Skin of body (tissue), 2 donors: ENCODE data around the gene CNOT3. TPM values are rescaled to one million over a fixed set of nuclear protein-coding genes. Genes with fewer than 3 reads are reported as not detected.
A peak's percentile ranks its signal among the peaks of the same experiment; 100 is the strongest.

ENCODE experiments used
- DNase-seq: peaks from one replicate; lab custom pipeline; 2025; lab: John Stamatoyannopoulos, UW
- total RNA-seq: library from RNA; depleted of rRNA; stranded (reverse); fragments of >200 nt; gene quantifications from one replicate; pipeline ENCODE4 v1.2.3, GENCODE V29; 2014

Gene CNOT3
- total RNA-seq, 1 donor from 2014 or later: 11.5 TPM

DNA sequence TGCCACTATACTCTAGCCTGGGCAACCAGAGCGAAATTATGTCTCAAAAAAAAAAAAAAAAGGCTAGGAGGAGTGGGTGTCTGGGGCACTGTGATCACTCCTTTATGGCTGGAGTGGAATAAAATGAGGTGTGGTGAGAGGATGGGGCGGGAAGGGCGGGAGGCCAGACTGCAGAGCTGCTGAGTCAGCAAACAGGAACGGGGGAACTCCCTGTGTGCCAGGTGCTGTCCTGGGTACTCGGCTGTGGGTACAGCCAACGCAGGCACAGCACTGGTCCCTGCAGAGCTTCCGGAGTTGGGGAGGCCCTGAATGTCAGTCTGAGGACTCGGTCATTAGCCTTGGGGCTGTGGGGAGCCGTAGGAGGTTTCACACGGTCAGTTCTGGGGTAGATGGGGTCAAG lies 16.3 kb upstream of the CNOT3 start:
- no peak for DNase-seq

DNA sequence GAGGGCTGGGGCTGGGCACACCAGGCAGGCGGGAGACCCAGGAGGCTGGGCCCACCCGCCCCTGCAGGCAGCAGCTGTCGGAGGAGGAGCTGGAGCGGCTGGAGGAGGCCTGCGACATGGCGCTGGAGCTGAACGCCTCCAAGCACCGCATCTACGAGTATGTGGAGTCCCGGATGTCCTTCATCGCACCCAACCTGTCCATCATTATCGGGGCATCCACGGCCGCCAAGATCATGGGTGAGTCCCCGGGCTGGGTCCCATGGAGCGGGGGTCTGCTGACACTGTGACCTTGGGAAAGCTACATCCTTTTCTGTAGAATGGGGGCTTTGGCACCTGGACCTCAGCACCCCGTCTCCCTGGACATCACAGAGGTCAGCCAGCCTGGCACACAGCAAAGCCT lies 13.9 kb upstream of the CNOT3 start:
- DNase-seq: no peak

DNA sequence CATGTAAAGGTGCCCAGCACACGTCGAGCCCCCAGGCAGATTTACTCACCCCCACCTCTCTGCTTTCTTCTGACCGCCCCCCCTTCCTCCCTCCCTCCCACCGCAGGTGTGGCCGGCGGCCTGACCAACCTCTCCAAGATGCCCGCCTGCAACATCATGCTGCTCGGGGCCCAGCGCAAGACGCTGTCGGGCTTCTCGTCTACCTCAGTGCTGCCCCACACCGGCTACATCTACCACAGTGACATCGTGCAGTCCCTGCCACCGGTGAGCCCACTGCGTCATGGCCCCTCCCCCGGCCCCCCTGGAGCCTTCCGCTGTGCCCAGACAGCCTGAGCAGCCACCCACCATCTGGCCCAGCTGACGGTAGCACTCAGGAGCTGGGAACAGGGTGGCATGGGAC lies 13.2 kb upstream of the CNOT3 start:
- DNase-seq: no peak

DNA sequence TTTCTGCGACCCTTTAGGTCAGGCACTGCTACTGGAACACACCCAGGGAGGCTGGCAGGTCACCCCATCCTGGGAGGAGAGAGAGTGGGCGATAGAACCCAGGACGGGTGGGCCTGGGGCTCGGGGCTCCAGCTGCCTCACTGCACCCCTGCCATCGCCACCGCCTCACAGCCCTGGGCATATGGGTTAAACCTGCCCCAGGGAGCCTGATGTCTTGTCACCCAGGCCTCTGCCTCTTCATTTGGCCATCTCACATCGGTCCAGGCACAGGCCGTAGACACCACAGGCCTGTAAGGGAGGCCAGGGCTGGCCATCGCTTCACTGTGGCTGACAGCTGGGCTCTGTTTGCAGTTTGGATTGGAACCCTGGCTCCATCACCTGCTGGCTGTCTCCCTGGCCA lies 11.8 kb upstream of the CNOT3 start:
- DNase-seq: no peak

DNA sequence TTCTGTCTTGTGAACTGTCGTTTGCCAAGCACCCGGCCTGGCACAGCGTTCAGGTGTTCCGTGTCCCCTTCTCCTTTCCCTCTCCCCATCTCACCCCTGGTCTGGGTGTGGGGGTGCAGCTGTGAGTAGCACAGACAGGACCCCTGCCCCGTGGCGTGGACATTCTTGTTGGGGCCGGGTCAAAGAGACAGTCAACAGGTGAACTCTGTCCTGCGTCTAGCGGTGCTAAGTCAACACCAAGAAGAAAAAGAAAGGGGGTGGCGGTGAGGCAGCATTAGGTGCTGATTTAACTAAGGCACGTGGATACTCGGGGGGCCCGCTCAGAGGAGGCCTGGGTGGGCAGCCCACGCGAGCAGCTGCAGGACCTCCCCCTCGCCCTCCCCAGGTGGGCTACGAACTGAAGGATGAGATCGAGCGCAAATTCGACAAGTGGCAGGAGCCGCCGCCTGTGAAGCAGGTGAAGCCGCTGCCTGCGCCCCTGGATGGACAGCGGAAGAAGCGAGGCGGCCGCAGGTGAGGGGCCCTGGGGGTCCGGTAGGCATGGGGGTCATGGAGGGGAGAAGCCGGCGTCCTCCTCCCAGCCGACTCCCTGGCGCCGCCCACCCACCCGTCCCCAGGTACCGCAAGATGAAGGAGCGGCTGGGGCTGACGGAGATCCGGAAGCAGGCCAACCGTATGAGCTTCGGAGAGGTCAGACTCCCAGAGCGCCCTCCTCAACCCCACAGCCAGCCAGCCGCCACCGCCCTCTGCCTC lies 9.7 kb upstream of the CNOT3 start:
- no peak for DNase-seq

DNA sequence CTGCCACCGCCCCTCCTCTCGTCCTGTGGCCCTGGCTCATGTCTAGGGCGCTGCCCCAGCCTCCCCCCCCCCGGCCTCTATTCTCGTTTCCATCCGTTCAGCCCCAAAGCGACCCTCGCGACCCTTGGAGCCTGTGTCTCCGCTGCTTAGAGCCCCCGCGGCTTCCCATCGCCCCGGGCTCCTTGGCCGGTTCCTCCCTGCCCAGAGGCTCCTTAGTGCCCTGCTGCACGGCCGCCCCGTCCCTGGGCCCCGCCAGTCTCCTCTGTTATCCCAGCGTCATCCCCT lies 9.2 kb upstream of the CNOT3 start:
- DNase-seq: no peak

DNA sequence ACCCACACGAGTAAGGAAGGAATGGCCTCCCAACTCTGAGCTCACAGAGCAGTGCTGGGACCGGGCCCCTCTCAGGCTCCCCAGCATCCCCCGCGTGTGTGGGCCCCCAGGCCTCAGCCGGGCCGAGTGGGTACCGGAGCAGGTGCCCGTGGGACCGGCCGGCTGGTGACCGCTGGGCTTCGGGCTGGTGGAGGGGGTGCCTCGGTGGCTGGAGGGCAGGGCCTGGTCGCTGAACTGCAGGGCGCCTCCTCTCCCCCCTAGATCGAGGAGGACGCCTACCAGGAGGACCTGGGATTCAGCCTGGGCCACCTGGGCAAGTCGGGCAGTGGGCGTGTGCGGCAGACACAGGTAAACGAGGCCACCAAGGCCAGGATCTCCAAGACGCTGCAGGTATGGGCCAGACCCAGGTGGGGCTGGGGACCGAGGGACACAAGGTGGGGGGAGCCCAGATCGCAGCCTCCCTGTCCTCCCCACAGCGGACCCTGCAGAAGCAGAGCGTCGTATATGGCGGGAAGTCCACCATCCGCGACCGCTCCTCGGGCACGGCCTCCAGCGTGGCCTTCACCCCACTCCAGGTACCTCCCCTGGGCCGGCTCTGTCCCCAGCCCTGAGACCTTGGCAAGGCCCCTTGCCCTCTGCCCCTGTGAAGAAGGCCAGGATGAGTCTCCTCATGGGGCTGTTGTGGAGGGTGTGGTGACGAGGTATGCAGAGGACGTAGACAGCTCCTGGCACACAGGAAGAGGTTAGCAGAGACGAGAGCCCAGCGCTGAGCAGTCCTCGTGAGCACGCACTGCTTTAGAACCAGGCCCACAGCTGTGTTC lies 8.6 kb upstream of the CNOT3 start:
- no peak for DNase-seq

DNA sequence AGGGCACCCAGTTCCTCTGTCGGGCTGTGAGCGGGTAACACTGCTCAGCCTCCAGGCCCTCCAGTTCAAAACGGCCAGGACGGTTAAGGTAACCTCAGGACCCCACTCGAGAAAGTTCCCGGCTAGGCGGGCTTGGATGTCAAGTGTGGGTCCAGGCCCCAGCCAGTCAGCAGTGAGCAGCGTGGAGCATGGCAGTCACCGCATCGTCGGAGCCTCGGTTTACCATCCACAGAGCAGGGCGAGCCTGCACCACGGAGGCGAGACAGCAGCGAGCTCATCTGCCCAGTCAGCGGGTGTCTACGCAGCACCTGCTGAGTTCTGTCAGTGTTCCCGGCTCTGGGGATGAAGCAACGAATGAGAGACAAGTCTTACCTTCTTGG lies 8.0 kb upstream of the CNOT3 start:
- DNase-seq: no peak

DNA sequence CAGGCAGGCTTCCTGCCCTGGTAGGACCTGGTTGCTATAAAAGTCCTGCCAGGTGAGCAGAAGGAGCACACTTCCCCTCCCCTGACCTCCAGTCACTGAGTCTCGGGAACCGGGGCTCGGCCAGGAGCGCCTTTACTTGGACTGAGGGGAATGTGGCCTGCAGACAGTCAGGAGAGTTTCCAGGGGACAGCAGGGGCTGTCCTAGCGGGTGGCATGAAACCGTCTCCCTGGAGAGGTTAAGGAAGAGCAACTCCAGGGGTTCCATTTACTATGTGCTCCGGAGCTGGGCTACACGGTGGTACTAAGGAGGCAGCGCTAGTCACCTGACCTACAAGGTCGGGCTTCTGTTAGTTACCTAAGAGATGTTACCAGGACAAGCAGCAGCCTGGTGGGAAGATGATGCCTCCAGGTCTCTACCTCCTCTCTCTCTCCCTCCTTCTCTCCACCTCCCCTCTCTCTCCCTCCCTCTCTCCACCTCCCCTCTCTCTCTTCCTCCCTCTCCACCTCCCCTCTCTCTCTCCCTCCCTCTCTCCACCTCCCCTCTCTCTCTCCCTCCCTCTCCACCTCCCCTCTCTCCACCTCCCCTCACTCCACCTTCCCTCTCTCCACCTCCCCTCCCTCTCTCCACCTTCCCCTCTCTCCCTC lies 4.1 kb upstream of the CNOT3 start:
- peak; percentile 81 for DNase-seq

DNA sequence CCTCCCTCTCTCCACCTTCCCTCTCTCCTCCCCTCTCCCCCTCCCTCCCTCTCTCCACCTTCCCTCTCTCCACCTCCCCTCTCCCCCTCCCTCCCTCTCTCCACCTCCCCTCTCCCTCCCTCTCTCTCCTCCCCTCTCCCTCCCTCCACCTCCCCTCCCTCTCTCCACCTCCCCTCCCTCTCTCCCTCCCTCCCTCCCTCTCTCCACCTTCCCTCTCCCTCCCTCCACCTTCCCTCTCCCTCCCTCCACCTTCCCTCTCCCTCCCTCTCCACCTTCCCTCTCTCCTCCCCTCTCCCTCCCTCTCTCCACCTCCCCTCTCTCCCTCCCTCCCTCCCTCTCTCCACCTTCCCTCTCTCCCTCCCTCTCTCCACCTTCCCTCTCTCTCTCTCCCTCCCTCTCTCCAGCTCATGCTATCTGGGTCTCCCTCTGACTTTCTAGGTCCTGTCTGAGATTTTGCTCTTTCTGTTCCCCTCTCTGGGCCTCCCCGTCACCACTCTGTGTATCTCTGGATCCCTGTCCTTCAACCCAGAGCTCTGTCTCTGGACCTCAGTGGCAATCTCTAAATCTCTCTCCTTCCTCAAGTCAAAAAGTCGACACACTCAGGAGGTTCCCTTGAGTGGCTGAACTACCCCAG lies 3.5 kb upstream of the CNOT3 start:
- DNase-seq: no peak

DNA sequence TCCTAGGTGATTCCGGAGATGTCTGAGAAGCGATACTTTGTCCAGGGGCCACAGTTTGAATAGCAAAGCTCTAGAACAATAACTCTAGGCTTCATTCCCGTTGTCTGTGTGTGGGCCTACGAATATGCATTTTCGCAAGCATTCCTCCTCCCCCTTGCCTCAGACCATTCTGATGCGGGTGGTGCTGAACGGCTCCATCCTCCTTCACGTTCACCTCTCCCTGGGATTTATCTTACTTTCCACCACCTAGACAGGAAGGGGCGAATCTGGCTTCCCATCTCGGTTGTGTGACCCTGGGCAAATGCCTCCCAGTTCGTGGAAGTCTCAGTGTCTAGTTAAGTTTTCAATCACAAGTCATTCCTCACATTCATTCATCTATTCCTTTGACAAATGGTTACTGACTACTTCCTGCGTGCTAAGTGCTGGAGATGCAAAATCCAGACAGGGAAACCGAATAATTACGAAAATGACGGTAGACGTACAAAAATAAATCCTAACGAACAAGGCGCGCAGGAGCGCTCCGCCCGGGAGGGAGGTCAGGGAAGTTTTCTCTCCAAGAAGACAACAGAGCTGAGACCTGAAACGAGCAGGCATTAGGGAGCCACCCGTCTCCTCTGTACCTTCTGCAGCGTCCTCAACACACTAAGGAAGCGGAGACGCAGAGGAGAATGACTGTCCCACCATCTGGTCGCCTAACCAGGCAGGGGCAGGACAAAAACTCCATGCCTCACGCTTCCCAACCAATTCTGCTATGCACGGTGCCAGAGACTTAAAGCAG lies 1.3 kb upstream of the CNOT3 start:
- DNase-seq: no peak

DNA sequence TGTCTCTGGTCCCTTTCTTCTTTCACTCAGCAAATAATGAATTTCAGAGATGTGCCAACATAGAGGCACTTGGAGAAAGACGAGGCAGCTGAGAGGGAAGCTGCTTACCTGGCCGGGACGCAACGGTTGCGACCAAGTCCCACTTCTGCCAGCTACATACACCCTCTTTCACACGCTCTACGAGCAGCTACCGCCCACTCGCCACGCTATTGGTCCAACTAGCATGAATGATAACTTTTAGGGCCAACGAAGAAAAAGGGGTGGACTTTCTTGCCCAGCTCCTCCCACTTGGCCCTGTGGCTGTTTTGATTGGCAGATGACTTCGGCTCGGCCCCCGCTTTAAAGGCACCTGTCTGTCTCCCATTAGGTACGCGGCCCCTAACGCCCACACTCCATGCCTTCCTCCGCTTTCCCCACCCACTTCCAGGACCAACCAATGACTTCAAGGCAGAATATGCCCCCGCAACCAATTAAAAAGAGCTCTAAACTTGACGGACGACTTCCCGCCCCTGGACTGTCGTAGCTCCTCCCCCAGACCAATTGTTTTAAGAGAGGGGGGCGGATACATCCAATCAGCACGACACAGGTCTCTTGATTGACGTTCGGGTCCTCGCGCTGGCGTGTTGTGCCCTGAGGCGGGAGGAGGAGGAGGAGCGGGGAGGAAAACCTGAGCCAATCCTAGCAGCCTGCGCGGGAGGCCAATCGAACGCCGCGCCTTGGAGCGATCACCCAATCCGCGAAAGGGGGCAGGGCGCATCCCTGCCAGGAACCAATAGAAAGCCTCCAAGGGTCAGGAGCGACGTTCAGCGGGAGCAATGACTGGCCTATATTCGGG lies 481 bp upstream of the CNOT3 start:
- DNase-seq: peak; percentile 100

DNA sequence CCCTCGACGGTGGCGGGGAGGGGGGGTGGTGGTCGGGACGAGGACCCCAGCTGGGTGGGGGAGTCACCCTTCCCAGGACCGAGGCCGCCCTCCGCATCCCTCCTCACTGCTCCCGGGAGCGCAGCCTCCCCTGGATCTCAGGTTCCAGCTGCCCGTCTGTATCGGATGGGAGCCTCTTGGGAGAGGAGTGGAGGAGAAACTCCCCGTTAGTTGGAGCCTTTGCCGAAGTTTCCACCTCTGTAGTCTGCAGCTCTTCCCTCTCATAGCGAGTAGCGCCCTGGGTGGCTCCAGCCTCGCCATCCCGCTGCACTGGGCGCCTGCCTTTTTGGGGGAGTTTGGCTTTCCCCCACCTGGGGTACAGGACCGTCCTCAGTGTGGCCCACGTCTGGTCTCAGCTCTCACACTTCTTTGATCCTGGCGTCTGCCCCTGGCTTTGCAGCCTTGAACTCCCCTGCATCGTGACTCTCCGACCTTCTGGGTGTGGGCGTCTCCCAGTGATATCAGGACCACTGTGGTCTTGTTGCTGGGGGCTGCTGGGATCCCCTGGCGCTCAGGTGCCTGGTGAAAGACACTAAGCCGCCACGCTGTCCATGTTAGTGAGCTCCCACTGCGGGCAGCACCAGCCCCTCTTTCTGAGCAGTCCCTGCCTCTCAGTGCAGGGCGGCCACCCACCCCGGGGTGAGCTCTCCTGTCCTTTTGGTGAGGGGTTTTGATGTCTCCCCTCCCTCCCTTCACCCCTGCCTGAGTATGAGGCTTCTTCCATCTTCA lies 1.1 kb downstream of the CNOT3 start:
- DNase-seq: no peak

DNA sequence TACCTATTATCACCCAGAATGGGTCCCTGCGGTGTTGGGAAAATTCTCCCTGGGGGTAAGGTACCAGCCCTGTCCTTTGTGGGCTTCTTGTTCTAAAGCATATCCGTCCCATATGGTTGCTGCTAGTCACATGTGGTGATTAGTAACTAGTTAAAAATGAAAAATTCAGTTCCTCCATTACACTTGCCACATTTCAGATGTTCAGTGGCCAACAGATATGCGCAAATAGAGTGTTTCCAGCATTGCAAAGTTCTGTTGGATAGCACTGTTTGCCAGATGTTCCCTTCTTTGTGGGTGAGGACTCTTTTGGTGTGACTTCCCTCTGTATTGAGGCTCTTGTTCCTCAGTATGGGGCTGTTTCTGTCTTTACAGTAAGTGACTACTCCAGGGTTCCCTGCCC lies 3.8 kb downstream of the CNOT3 start:
- DNase-seq: peak; percentile 85

DNA sequence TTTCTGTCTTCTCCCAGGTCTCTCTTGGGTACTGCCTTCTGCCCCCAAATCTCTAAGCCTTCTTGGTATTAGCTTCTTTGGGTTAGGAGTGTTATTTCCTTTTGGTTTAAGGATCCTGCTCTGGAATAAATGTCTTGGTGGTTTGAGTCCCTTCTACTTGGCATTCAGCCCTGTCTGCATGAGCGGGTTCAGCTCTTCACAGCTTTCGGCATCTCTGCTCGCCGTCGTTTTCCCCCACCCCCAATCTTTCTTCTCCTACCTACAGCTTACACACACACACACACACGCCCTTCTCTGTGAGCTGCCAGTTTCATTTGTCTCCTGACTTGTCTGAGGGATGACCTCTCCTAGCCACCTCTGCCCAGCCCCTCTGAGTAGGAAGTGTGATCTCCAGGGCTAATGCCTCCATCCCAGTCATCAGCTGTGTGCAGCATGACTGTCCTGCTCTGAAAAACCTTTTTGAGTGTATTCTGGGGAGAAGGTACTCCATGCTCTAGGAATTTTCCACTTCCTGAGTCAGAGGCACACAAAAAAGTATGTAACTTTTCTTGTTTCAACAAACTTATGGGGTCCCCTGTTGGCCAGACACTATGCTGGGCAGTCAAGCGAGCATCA lies 4.7 kb downstream of the CNOT3 start:
- no peak for DNase-seq

DNA sequence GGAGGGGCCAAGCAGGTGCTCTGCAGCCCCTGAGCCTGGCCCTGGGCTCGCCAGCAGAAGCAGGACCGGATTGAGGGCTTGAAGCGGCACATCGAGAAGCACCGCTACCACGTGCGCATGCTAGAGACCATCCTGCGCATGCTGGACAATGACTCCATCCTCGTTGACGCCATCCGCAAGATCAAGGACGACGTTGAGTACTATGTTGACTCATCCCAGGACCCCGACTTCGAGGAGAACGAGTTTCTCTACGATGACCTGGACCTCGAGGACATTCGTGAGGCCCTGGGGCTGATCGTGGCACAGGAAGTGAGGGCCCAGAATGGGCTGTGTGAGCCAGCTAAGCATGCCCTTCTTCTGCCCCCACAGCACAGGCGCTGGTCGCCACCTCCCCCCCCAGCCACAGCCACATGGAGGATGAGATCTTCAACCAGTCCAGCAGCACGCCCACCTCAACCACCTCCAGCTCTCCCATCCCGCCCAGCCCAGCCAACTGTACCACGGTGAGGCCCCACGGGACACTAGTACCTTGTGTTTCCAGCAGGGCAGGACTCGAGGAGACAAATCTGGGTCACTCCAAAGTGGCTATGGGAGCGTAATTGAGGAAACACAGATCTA lies 8.1 kb downstream of the CNOT3 start:
- no peak for DNase-seq

DNA sequence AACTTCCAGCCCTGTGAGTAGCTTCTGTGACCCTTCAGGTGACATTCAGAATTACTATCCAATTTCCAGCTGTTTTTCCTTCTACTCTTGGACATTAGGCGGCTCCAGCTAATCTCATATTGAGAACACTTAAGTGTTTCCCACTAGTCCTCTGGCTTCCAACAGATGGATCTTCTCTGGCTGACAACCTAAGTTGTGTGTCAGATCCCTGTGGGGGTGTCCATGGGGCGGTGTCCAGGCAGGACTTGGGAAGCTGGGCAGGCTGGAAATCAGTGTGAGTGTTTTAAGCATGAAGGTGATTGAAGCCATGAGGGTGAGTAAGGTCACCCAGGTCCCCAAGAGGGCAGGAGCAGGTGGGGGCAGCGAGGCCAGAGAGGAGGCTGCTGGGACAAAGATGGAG lies 10.1 kb downstream of the CNOT3 start:
- DNase-seq: no peak

DNA sequence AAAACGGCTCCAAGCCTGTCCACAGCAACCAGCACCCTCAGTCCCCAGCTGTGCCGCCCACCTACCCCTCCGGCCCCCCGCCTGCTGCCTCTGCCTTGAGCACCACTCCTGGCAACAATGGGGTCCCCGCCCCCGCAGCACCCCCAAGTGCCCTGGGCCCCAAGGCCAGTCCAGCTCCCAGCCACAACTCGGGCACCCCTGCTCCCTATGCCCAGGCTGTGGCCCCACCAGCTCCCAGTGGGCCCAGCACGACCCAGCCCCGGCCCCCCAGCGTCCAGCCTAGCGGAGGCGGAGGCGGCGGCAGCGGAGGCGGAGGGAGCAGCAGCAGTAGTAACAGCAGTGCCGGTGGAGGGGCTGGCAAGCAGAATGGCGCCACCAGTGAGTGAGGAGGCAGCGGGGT lies 10.6 kb downstream of the CNOT3 start:
- no peak for DNase-seq
